Measurements from ENCODE around the gene HSPA1B. TPM values are rescaled to one million over a fixed set of nuclear protein-coding genes. Genes with fewer than 3 reads are reported as not detected.
"Not testable (repeated sequence)": the region's sequence is repeated elsewhere in the genome, so short reads cannot be mapped to it uniquely, and the experiment has no call there.

The HSPA1B gene
- total RNA-seq, 1 donor = 13.3 TPM

- H3K9me3 ChIP-seq (ENCODE audit: low read depth, low read length) = no peaks in the 10 kb centered on the region
- peaks cover 52% of the 10 kb centered on the region for H3K4me1 ChIP-seq (ENCODE audit: insufficient read depth, low read length)
- H3K4me3 ChIP-seq (ENCODE audit: low read length) = peak overlapping the region; percentile 94
- H3K27me3 ChIP-seq (ENCODE audit: insufficient read depth, low read length) = no peaks in the 10 kb centered on the region
Measured at GRCh38 chr6:31794294-31794865, 33.2 kb upstream of the HSPA1B start.

DNA sequence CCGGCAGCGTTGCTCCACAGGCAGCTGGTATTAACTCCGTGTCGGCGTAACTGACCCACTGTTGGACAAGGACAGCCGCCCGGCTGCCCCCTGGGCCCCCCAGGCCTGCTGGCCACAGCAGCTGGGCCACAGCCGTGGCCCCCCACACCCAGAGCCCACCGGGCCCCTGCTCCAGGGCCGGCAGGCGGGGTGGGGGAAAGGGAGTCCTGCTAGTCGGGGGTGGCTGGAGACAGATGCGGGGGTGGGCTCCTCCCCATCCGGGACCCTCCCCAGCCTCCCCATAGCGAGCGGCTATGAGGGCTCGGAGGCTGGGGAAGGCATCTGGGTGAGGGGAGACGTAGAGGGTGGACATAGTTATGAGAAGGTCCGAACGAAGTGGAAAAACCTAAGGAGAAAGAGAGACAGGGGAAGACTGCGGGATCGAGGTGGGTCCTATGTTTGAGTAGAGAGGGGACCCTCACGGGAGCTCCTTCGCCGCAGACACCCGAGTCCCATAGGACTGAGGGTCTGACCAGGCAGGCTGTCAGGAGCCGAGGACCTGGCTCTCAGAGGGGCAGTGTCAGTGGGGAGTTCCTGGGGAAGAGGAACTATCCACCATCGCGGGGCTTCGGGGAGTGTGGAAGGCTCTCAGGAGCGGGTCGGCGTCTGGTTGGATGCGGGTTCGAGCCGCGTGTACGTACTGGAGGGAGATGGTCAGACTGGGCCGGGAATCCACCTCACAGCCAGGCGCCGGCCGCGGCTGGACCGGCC is 32.5 kb upstream of the HSPA1B start:
- Histone ChIP-seq H3K9me3 (ENCODE audit: low read depth, low read length) (no peaks in the 10 kb centered on the region), H3K4me1 (ENCODE audit: insufficient read depth, low read length) (peaks cover 51% of the 10 kb centered on the region), H3K27me3 (ENCODE audit: insufficient read depth, low read length) (no peaks in the 10 kb centered on the region), H3K4me3 (ENCODE audit: low read length) (peak overlapping the region; percentile 94)

- Histone ChIP-seq H3K4me3 (ENCODE audit: low read length) (peak within 1 kb of the TSS; percentile 94), H3K27me3 (ENCODE audit: insufficient read depth, low read length) (no peaks in the 10 kb centered on the region), H3K9me3 (ENCODE audit: low read depth, low read length) (no peaks in the 10 kb centered on the region), H3K4me1 (ENCODE audit: insufficient read depth, low read length) (peaks cover 47% of the 10 kb centered on the region)
Measured at GRCh38 chr6:31795616-31796298, 31.8 kb upstream of the HSPA1B start, which contains the start of gene VARS1. TSS of gene VARS1 (minus strand) at chr6:31795752. CDS start at chr6:31795217, 535 bp downstream.

DNA sequence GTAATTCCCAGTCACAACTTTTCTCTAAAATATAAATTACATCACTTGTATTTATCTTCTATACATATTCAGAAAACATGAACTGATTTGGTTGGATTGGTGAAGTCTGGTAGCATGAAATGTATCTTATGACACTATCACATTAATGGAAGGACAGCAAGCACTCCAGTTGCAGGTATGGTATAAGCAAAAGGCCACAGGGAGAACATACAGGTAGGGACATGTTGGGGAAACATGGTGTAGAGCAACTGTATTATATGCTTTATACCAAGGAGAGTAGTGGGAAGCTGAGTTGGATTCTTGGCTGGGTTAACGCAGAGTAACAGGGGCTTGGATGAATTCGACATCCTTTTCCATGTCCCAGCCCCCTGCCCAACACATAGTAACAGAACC is 30.5 kb upstream of the HSPA1B start:
- no peaks in the 10 kb centered on the region for H3K9me3 ChIP-seq (ENCODE audit: low read depth, low read length)
- H3K4me3 ChIP-seq (ENCODE audit: low read length) = no peak overlapping the region
- H3K4me1 ChIP-seq (ENCODE audit: insufficient read depth, low read length) = peaks cover 43% of the 10 kb centered on the region
- no peaks in the 10 kb centered on the region for H3K27me3 ChIP-seq (ENCODE audit: insufficient read depth, low read length)

GRCh38 chr6:31797588-31797987 is 29.9 kb upstream of the HSPA1B start:
- peaks cover 43% of the 10 kb centered on the region for H3K4me1 ChIP-seq (ENCODE audit: insufficient read depth, low read length)
- no peak overlapping the region for H3K4me3 ChIP-seq (ENCODE audit: low read length)
- no peaks in the 10 kb centered on the region for H3K9me3 ChIP-seq (ENCODE audit: low read depth, low read length)

DNA sequence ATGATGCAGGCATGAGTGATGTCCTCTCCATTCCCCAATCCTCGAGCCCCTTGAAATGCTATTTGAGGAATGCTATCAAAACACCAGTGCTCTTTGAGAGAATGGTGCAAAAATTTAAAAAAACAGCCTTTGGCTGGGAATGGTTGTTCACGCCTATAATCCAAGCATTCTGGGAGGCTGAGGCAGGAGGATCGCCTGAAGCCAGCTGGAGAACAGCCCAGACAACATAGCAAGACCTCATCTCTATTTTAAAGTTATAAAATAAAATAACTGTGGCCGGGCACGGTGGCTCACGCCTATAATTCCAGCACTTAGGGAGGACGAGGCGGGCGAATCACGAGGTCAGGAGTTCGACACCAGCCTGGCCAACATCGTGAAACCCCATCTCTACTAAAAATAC is 27.8 kb upstream of the HSPA1B start:
- peaks cover 31% of the 10 kb centered on the region for H3K4me1 ChIP-seq (ENCODE audit: insufficient read depth, low read length)
- no peaks in the 10 kb centered on the region for H3K9me3 ChIP-seq (ENCODE audit: low read depth, low read length)
- H3K4me3 ChIP-seq (ENCODE audit: low read length) = no peak overlapping the region
- H3K27me3 ChIP-seq (ENCODE audit: insufficient read depth, low read length) = no peaks in the 10 kb centered on the region

More at GRCh38 chr6:31797588-31797987, 29.9 kb upstream of the HSPA1B start:
- no peaks in the 10 kb centered on the region for H3K27me3 ChIP-seq (ENCODE audit: insufficient read depth, low read length)

DNA sequence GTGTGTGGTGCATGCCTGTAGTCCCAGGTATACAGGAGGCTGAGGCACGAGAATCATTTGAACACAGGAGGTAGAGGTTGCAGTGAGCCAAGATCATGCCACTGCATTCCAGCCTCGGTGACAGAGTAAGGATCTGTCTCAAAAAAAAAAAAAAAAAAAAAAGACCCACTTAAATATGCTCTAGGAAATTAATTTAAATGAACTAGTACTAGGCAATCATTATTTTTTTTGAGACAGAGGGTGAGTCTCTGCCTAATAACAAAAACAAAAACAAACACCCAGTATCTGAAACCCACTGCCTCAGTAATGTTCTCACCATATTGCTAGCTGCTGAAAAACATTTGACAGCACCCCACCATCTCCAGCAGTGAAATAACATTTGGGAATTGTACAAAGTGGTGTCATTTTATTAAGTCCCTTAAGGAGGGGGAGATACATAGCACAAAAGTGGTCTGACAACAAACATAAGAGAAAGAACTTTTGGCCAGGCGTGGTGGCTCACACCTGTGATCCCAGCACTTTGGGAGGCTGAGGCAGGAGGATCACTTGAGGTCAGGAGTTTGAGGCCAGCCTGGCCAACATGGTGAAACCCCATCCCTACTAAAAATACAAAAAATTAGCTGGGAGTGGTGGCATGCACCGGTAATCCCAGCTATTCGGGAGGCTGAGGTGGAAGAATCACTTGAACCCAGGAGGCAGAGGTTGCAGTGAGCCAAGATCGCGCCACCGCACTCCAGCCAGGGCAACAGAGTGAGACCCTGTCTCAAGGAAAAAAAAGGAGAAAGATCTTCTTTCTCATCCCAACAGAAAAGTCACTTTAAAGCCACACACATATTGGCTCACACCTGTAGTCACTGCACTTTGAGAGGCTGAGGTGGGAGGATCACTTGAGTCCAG is 26.3 kb upstream of the HSPA1B start:
- not testable (repeated sequence) for H3K27me3 ChIP-seq (ENCODE audit: insufficient read depth, low read length); H3K4me3 ChIP-seq (ENCODE audit: low read length); H3K9me3 ChIP-seq (ENCODE audit: low read depth, low read length)
- H3K4me1 ChIP-seq (ENCODE audit: insufficient read depth, low read length) = peaks cover 35% of the 10 kb centered on the region

DNA sequence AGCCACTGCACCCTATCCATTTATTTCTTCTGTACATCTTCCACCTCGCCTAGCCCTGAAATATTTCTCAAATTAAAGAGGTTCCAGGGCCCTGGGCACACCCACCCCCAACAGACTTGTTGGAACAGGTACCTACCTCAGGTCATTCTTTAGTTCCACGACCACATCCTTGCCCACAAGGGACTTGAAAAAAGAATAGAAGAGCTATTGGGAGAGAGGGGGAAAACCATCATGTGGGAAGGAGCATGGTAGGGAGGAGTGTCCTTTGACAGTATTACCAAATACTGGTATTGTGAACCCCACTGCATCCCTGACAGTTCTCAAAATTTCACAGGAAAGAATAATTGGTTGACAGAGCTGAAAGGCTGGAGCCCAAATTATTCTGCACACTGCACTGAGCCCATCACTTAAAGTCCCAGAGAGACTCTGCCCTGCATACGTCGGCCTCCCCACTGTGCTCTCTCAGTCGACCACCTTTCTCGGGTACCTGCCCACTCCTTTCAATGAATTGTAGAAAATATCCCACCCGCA is 21.5 kb upstream of the HSPA1B start:
- H3K4me1 ChIP-seq (ENCODE audit: insufficient read depth, low read length) = peaks cover 24% of the 10 kb centered on the region
- H3K27me3 ChIP-seq (ENCODE audit: insufficient read depth, low read length) = no peaks in the 10 kb centered on the region
- no peaks in the 10 kb centered on the region for H3K9me3 ChIP-seq (ENCODE audit: low read depth, low read length)
- peak overlapping the region; percentile 79 for H3K4me3 ChIP-seq (ENCODE audit: low read length)

DNA sequence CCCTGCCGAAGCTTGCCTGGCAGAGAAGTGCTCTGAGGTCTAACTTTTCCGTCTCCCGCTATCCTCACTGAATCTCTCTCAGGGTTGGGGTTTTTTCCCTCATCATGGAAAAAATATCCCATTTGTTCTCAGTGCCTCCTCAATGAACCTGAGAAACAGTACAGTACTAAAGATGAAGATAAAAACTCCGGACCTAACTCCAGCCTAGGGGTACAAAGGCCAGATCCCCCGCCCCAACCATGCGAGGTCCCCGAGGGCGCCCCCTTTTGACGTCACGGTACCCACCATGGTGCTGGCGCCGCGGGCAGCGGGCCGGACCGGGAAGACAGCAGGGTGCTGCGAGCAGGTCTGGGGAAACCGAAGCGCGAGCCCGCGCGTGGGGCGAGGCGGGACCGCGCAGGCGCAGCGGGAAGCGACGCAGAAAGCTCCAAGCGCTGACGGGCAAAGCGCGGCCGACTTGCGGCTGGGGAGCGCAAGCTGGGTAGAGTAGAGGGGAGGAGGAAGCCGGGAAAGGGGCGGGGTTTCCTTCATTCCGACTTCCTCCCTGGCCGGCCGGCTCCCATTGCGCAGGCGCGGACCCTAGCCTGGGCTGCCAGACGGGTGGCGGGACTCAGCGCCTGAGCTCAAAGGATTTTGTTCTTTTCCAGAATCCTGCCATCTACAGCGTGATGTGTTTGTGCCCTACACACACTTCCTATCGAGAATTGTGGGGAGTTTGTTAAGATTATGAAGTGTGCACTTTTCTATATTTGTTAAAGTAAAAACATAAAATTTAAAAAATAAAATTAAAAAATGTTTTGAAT is 20.9 kb upstream of the HSPA1B start, which contains the start of gene LSM2:
TSS of gene LSM2 (minus strand) at position 497 of the 803 bp plus-strand sequence. CDS start at position 288, 209 bp downstream.
- Histone ChIP-seq H3K9me3 (ENCODE audit: low read depth, low read length) (no peaks in the 10 kb centered on the region), H3K4me3 (ENCODE audit: low read length) (peak within 1 kb of the TSS; percentile 79), H3K4me1 (ENCODE audit: insufficient read depth, low read length) (peaks cover 24% of the 10 kb centered on the region), H3K27me3 (ENCODE audit: insufficient read depth, low read length) (no peaks in the 10 kb centered on the region)

DNA sequence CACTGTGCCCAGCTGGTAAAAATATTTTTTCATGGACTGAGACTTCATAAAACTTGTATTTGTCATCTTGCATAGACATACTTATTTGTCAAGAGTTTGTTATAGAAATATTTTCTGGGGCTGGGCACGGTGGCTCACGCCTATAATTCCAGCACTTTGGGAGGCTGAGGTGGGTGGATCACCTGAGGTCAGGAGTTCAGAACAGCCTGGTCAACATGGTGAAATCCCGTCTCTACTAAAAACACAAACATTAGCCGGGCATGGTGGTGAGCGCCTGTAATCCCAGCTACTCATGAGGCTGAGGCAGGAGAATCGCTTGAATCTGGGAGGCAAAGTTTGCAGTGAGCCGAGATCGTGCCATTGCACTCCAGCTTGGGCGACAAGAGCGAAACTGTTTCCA is 18.9 kb upstream of the HSPA1B start:
- not testable (repeated sequence) for H3K9me3 ChIP-seq (ENCODE audit: low read depth, low read length); H3K27me3 ChIP-seq (ENCODE audit: insufficient read depth, low read length); H3K4me3 ChIP-seq (ENCODE audit: low read length)
- peaks cover 41% of the 10 kb centered on the region for H3K4me1 ChIP-seq (ENCODE audit: insufficient read depth, low read length)

DNA sequence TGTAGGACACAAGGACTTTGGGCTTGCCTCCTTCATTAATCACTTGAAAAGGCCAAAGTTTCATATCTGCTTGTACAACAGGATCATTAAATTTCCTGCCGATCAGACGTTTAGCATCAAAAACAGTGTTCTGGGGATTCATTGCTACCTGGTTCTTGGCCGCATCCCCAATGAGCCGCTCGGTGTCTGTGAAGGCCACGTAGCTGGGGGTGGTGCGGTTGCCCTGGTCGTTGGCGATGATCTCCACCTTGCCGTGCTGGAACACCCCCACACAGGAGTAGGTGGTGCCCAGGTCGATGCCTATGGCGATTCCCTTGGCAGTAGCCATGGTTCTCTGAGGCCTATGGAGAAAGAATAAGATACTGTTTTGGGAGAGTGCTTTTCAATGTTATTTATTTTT is 15.9 kb upstream of the HSPA1B start:
- Histone ChIP-seq H3K4me3 (ENCODE audit: low read length) (no peak overlapping the region), H3K9me3 (ENCODE audit: low read depth, low read length) (no peaks in the 10 kb centered on the region), H3K27me3 (ENCODE audit: insufficient read depth, low read length) (no peaks in the 10 kb centered on the region), H3K4me1 (ENCODE audit: insufficient read depth, low read length) (peaks cover 31% of the 10 kb centered on the region)

DNA sequence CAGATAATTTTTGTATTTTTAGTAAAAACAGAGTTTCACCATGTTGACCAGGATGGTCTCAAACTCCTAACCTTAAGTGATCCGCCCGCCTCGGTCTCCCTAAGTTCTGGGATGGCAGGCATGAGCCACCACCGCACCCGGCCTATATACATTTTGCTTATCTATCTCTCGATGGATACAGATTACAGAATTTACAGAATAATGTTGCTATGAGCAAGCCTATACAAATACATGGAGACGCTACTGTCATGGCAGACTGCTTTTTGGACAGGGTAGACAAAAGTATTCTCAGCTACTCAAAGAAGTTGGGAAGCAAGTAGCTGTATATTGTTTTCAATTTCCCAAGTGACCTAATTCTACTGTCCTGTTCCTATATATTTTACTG is 14.1 kb upstream of the HSPA1B start:
- Histone ChIP-seq H3K27me3 (ENCODE audit: insufficient read depth, low read length) (no peaks in the 10 kb centered on the region), H3K4me3 (ENCODE audit: low read length) (no peak overlapping the region), H3K9me3 (ENCODE audit: low read depth, low read length) (no peaks in the 10 kb centered on the region), H3K4me1 (ENCODE audit: insufficient read depth, low read length) (peaks cover 31% of the 10 kb centered on the region)

- no peaks in the 10 kb centered on the region for H3K9me3 ChIP-seq (ENCODE audit: low read depth, low read length)
- H3K27me3 ChIP-seq (ENCODE audit: insufficient read depth, low read length) = no peaks in the 10 kb centered on the region
- peak overlapping the region; percentile 64 for H3K4me3 ChIP-seq (ENCODE audit: low read length)
- H3K4me1 ChIP-seq (ENCODE audit: insufficient read depth, low read length) = peaks cover 43% of the 10 kb centered on the region
Measured at GRCh38 chr6:31814677-31815024, 12.9 kb upstream of the HSPA1B start.
